ENCODE measurements around the gene ALAD.
"Not testable (repeated sequence)": the region's sequence is repeated elsewhere in the genome, so short reads cannot be mapped to it uniquely, and the experiment has no call there.

Gene ALAD

DNA sequence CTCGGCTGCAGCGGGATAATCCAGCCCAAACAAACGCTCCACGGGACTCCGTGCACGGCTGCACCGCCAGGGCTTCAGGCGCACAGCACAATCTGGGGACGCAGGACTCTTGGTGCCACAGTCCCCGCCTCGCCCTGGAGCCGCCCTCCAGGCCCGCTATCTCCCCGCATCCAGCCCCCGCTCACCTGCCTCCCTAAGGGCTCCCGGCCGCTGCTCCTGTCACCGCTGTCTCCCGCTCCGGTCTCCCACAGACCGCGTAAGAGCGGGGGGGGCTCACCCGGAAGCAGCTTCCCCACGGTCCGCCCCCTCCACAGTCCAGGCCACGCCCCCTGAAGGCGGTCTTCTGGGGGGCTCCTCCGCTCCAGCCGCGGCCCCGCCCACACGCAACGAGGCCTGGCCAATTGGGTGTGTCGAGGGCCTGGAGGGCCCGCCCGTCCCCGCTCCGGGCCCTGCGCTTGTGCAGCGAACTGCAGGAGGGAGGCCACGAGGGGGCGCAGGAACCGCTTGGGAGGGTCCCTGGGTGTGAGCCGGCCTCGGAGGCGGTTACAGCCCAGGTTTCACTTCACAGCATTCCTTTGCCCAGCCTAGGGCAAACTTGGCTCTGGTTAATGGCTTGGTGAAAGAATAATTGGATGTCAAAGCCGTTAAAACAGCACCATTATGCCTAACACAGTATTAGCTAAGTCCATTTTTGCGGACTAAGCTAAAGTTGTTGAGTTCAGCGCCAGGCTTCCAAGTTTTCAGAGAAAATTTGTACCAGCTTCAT, at the start of gene ALAD:
Gene ALAD, minus strand, starts transcription at position 258 of the 766 bp plus-strand sequence. CDS start 7,725 bp downstream, outside the sequence.
- CTCF ChIA-PET, result interaction anchor here (0.5 to 11.7 kb wide), 36 partner anchors 8 to 289 kb away, joined by 3 to 102 read pairs (median 4); partner anchors contain the start of genes C9orf43, CDC26, POLE3 and PRPF4
- DNase-seq (ENCODE audit: extremely low spot score), result peak; percentile 100
- TF ChIP-seq, protein P1, sequence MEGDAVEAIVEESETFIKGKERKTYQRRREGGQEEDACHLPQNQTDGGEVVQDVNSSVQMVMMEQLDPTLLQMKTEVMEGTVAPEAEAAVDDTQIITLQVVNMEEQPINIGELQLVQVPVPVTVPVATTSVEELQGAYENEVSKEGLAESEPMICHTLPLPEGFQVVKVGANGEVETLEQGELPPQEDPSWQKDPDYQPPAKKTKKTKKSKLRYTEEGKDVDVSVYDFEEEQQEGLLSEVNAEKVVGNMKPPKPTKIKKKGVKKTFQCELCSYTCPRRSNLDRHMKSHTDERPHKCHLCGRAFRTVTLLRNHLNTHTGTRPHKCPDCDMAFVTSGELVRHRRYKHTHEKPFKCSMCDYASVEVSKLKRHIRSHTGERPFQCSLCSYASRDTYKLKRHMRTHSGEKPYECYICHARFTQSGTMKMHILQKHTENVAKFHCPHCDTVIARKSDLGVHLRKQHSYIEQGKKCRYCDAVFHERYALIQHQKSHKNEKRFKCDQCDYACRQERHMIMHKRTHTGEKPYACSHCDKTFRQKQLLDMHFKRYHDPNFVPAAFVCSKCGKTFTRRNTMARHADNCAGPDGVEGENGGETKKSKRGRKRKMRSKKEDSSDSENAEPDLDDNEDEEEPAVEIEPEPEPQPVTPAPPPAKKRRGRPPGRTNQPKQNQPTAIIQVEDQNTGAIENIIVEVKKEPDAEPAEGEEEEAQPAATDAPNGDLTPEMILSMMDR (IDR thresholded peaks at IDR 0.05; ENCODE audit: control extremely low read depth, extremely low read depth, low read depth, missing control alignments), result peak; percentile 93
- POLR2A ChIA-PET, result interaction anchor here (1.2 kb wide), 1 partner anchor 9 kb away, joined by 7 read pairs; the partner anchor contains the start of genes C9orf43 and POLE3

DNA sequence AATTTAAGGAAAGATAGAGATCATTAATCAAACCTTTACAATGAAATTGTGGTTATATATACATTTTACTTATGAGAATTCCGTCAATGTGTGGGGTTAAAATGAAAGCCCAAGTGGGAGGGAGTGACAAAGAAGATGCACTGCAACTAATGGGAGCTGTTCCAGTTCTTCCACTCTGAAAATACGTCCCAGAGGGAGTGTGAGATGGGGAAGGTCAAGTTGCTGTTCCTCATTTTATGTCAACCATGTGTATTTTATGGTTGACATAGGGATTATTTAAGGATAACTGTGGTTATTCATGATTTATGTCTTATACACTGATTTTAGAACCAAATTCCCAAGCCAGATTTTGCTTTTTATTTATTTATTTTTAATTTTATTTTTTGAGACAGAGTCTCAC, 48.3 kb upstream of the ALAD start:
- TF ChIP-seq, protein P1 (IDR thresholded peaks at IDR 0.05; ENCODE audit: control extremely low read depth, extremely low read depth, low read depth, missing control alignments), result no peak
- POLR2A ChIA-PET, result no interaction called here
- DNase-seq (ENCODE audit: extremely low spot score), result no peak
- CTCF ChIA-PET, result interaction anchor here (1.0 to 6.3 kb wide), 3 partner anchors 16 to 207 kb away, joined by 3 to 171 read pairs (median 45); no protein-coding TSS in a partner anchor

DNA sequence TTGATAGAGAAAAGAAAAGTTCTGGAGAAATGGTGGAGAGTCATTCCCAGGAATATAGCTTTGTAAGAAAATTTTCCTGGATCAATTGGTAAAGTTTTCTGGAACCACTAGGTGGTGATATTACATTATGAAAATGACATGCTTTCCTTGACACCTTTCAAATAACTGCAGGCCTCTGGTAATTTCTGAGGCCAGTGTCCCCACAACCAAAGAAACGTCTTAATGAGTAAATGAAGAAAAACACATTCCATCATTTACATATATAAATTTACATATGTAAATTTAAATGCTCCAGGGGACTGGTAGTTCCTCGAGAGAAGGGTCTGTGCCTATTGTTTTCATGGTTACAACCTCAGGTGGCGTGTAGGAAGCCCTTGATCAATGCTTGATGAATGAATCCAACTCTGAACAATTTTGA, 45.2 kb upstream of the ALAD start:
- POLR2A ChIA-PET, result no interaction called here
- peak; percentile 74 for DNase-seq (ENCODE audit: extremely low spot score)
- CTCF ChIA-PET, result interaction anchor here (0.6 to 6.3 kb wide), 45 partner anchors 9 to 543 kb away, joined by 3 to 171 read pairs (median 4); partner anchors contain the start of genes ALAD, CDC26, PRPF4 and RGS3
- TF ChIP-seq, protein P1 (IDR thresholded peaks at IDR 0.05; ENCODE audit: control extremely low read depth, extremely low read depth, low read depth, missing control alignments), result peak; percentile 53

DNA sequence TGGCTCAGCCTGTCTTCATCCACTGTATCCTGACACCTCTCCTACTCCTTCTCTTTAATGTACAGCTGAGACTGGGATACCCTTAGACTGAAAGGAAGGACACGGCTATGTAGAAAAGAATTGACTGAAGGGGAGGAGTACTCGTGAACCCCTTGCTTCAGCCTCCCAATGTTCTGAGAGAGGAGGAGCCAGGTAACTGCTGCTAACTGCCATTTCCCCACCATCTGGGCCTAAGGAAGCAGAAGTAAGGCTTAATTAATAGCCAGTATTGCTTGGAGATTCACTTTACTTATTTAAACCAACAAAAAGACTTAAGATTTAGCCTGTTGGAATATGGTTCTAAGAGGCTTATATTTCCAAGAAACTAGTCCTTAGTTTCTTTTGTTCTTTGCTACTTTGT, 43.7 kb upstream of the ALAD start:
- DNase-seq (ENCODE audit: extremely low spot score), result no peak
- TF ChIP-seq, protein P1 (IDR thresholded peaks at IDR 0.05; ENCODE audit: control extremely low read depth, extremely low read depth, low read depth, missing control alignments), result no peak
- CTCF ChIA-PET, result interaction anchor here (1.4 to 6.3 kb wide), 11 partner anchors 11 to 216 kb away, joined by 3 to 171 read pairs (median 10); no protein-coding TSS in a partner anchor
- POLR2A ChIA-PET, result no interaction called here

DNA sequence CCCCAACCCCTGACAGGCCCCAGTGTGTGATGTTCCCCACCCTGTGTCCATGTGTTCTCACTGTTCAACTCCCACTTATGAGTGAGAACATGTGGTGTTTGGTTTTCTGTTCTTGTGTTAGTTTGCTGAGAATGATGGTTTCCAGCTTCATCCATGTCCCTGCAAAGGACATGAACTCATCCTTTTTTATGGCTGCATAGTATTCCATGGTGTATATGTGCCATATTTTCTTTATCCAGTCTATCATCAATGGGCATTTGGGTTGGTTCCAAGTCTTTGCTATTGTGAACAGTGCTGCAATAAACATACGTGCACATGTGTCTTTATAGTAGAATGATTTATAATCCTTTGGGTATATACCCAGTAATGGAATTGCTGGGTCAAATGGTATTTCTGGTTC, 36.6 kb upstream of the ALAD start:
- CTCF ChIA-PET; DNase-seq (ENCODE audit: extremely low spot score): not testable (repeated sequence)

DNA sequence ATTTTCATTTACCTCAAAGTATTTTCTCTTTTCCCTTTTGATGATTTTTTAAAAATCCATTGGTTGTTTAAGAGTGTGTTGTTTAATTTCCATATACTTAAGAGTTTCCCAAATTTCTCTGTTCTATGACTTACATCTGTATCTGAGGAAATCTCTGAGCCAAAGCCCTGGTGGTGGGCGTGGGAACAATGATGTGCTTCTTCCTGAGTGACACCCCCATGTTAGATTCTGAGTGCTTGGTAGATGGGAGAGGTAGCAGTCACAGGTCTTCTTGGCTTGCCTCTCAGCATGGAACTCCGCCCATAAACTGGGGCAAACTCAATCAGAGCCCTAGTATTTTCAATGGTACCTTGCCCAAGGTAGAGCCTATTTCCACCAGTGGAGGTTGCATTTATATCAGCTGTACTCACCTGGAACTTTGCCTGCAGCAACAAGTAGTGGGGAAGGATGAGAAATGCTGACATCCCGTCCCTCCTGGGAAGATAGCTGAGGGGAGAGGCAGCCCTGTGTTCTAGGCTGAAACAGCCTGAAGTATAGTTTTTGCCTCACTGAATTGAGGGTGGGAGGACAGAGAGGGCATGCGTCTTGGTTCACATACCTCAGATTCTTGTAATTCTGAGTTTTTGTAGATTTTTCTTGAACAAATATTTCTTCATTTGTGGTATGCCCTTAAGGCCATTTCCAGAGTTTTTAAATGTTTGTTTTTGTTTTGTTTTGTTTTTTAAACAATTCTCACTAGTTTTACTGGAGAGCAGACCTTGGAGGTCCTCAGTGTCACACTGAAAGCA, 35.8 kb upstream of the ALAD start:
- DNase-seq (ENCODE audit: extremely low spot score), result no peak
- ChIA-PET POLR2A (no interaction called here), CTCF (interaction anchor here (1.6 kb wide), 1 partner anchor 9 kb away, joined by 4 read pairs; no protein-coding TSS in a partner anchor)
- TF ChIP-seq, protein P1 (IDR thresholded peaks at IDR 0.05; ENCODE audit: control extremely low read depth, extremely low read depth, low read depth, missing control alignments), result no peak

More for the DNA sequence above, 36.6 kb upstream of the ALAD start:
- POLR2A ChIA-PET, result not testable (repeated sequence)
